ENCODE data around the gene SCGB1D4. TPM values are rescaled to one million over a fixed set of nuclear protein-coding genes. Genes with fewer than 3 reads are reported as not detected.
"Not testable (repeated sequence)": the region's sequence is repeated elsewhere in the genome, so short reads cannot be mapped to it uniquely, and the experiment has no call there.

SCGB1D4 gene
- not detected in 2 replicates for total RNA-seq (ENCODE audit: low replicate concordance)

GRCh38 chr11:62298975-62299374 lies at the start of gene SCGB1D4:
TSS of gene SCGB1D4 (minus strand) at chr11:62299075. CDS start at chr11:62299010, 65 bp downstream.
- no peak within 1 kb of the TSS for H3K4me3 ChIP-seq (ENCODE audit: low read depth, low read length)
- no peak for TF ChIP-seq CTCF (IDR thresholded peaks at IDR 0.05; ENCODE audit: insufficient read depth, low read length)

GRCh38 chr11:62345861-62346260 lies 47.0 kb upstream of the SCGB1D4 start:
- no peak for TF ChIP-seq CTCF (IDR thresholded peaks at IDR 0.05; ENCODE audit: insufficient read depth, low read length)
- DNase-seq (ENCODE audit: low read depth) = no peak
- no peak overlapping the region for H3K4me3 ChIP-seq (ENCODE audit: low read depth, low read length)

More at GRCh38 chr11:62298975-62299374, at the start of gene SCGB1D4:
- no peak for DNase-seq (ENCODE audit: low read depth)

- no peak for TF ChIP-seq CTCF (IDR thresholded peaks at IDR 0.05; ENCODE audit: insufficient read depth, low read length)
- DNase-seq (ENCODE audit: low read depth) = no peak
Observed at GRCh38 chr11:62344210-62344609, 45.3 kb upstream of the SCGB1D4 start.

GRCh38 chr11:62343646-62344190 lies 44.8 kb upstream of the SCGB1D4 start:
- H3K4me3 ChIP-seq (ENCODE audit: low read depth, low read length); DNase-seq (ENCODE audit: low read depth): not testable (repeated sequence)

More at GRCh38 chr11:62344210-62344609, 45.3 kb upstream of the SCGB1D4 start:
- no peak overlapping the region for H3K4me3 ChIP-seq (ENCODE audit: low read depth, low read length)

- no peak overlapping the region for H3K4me3 ChIP-seq (ENCODE audit: low read depth, low read length)
- TF ChIP-seq CTCF (IDR thresholded peaks at IDR 0.05; ENCODE audit: insufficient read depth, low read length) = no peak
- no peak for DNase-seq (ENCODE audit: low read depth)
Observed at GRCh38 chr11:62341588-62341987, 42.7 kb upstream of the SCGB1D4 start.

GRCh38 chr11:62340269-62340901 lies 41.5 kb upstream of the SCGB1D4 start:
- peak; percentile 55 for DNase-seq (ENCODE audit: low read depth)
- TF ChIP-seq CTCF (IDR thresholded peaks at IDR 0.05; ENCODE audit: insufficient read depth, low read length) = peak; percentile 71
- no peak overlapping the region for H3K4me3 ChIP-seq (ENCODE audit: low read depth, low read length)

- H3K4me3 ChIP-seq (ENCODE audit: low read depth, low read length) = no peak overlapping the region
- no peak for DNase-seq (ENCODE audit: low read depth)
- TF ChIP-seq CTCF (IDR thresholded peaks at IDR 0.05; ENCODE audit: insufficient read depth, low read length) = no peak
Observed at GRCh38 chr11:62338218-62338617, 39.3 kb upstream of the SCGB1D4 start.
